Endometrial microvascular endothelial cells (primary cell): Measurements from ENCODE around the gene GRB2. TPM values are rescaled to one million over a fixed set of nuclear protein-coding genes. Genes with fewer than 3 reads are reported as not detected.

ENCODE experiments used
- in situ Hi-C: cut with HindIII; loops from 2 replicates; pipeline ENCODE4 v1.10.0; 2017; ENCODE audit warnings: low sequenced_read_pairs, low pct_unique_long_range_greater_than_20kb; ENCODE audit errors: inconsistent ontology term
- total RNA-seq: library from RNA; depleted of rRNA; stranded (reverse); fragments of >200 nt; gene quantifications from one replicate; pipeline ENCODE4 v1.2.3, GENCODE V29; 2015; ENCODE audit errors: inconsistent ontology term

Gene GRB2
- total RNA-seq, 1 donor from 2014 or later = 81.3 TPM

- in situ Hi-C loops = no loop called here
Measured at GRCh38 chr17:75271955-75272847, 133.3 kb downstream of the GRB2 start.

DNA sequence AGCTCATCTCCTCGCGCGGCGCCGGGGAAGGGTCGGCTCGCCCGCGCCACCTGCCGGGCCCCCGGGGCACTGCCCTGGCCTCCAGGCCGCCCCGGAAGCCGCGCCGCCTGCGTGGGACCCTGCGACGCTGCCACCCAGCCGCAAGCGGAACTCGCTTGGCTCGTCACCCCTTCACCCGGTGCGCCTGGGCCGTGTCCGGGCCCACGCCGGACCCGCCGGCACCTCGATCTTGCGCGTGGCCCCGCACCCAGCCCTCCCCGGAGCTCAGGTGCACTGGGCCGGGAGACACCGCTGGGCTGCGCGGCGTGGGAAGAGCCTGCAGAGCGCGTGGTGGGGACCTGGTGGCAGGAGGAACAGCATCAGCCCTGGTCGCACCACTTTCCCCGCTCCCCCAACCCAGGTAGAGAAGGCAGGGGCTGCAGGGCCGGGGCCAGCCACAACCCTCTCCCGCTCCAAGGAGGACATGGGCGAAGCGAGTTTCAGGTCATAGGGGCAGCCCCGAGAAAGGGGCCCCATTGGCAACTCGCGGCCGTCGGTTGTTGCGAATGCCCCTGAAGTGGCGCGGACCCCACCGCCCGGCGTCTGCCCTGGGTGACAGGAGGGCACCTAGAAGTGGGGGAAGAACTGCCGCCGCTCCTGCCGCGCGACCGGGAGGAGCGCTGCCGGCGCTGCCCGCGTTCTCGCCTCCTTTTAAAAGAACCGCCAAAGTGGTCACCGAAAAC is 134.1 kb downstream of the GRB2 start:
- in situ Hi-C loops = no loop called here

GRCh38 chr17:75270966-75271232 is 134.6 kb downstream of the GRB2 start, which contains the start of gene MIF4GD:
TSS of gene MIF4GD (minus strand) at chr17:75271231. CDS start at chr17:75270195, 1,036 bp downstream.
- in situ Hi-C loops = no loop called here

DNA sequence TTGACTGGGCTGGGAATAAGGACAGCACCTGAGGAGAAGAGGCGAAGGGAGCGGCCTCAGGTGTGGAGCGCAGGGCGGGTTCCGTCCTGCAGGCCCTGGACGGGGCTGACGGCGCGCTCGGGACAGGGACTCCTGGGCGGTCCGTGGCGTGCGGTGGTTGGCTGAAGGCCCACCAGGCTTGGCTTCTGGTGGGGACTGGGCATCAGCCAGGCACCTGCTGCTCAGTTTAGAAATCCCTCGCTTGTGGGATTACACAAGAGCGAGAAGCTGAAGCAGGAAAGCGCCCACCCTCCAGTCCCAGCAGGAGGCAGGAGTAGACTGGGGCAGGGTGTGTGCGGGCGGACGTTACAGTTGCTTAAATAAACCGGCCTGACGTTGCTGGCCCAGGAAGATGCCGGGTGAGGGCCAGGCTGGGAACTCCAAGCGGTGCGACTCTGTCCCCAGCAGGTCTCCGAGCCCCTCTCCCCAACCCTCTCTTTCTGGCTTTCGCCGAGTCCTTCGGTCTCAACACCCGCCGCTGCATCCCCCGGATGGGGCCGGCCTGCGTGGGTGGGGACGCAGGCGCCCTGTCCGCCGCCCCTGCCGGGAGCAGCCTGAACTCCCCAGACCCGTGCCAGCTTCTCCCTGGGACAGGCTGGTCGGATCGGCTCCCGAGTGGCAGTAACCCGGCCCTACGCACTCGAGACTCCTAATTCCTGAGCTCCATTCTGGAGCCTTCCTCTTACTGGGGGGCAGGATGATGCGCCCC is 135.1 kb downstream of the GRB2 start:
- in situ Hi-C loops = no loop called here

DNA sequence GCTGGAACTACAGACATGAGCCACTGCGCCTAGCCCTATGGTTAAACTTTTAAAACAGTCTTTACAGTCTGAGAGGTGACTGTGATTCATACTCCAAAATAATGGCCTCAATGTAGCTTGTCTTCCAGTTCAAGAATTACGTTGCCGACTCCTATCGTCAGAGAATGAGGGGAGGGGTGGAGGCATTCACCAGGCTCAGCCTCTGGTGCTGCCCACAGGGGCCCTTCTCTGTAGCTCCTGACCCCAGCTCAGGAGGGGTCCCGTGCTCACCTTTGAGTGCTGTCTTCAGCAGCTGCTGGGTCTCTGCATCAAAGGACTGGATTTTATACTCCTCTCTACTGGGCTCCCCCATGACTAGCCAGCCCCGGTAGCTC is 135.6 kb downstream of the GRB2 start:
- in situ Hi-C loops = no loop called here

Other genes with a start within 250 kb of the GRB2 start
- gene SUMO2, start 222.7 kb downstream of the GRB2 start, total RNA-seq = 83.1 TPM
- 66.9 TPM for gene NUP85, start 200.0 kb downstream of the GRB2 start, total RNA-seq
- 31.9 TPM for gene GGA3, start 144.1 kb downstream of the GRB2 start, total RNA-seq
- gene MRPS7, start 143.8 kb downstream of the GRB2 start, total RNA-seq = 56.1 TPM
- 22.9 TPM for gene MIF4GD, start 134.4 kb downstream of the GRB2 start, total RNA-seq
- 27.9 TPM for gene SLC25A19, start 116.2 kb downstream of the GRB2 start, total RNA-seq
- 40.7 TPM for gene TMEM94, start 51.0 kb upstream of the GRB2 start, total RNA-seq
- 24.1 TPM for gene CASKIN2, start 109.9 kb upstream of the GRB2 start, total RNA-seq
- gene TSEN54, start 110.8 kb upstream of the GRB2 start, total RNA-seq = 54.8 TPM
- 1.2 TPM for gene LLGL2, start 120.0 kb upstream of the GRB2 start, total RNA-seq
- gene MYO15B, start 182.1 kb upstream of the GRB2 start, total RNA-seq = under 0.01 TPM
- not detected for gene SMIM5, start 227.8 kb upstream of the GRB2 start, total RNA-seq